ENCODE data around the gene CNFN.

Gene CNFN, protein sequence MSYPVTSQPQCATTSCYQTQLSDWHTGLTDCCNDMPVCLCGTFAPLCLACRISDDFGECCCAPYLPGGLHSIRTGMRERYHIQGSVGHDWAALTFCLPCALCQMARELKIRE

GRCh38 chr19:42389899-42390298 lies at the start of gene CNFN:
Gene CNFN, minus strand, starts transcription at chr19:42390297. Its CDS starts 1,260 bp downstream, at chr19:42389037.
- DNase-seq (ENCODE audit: low read depth), result no peak

- no peak for DNase-seq (ENCODE audit: low read depth)
These were observed 45.9 kb upstream of the CNFN start for GRCh38 chr19:42436006-42436405.

DNA sequence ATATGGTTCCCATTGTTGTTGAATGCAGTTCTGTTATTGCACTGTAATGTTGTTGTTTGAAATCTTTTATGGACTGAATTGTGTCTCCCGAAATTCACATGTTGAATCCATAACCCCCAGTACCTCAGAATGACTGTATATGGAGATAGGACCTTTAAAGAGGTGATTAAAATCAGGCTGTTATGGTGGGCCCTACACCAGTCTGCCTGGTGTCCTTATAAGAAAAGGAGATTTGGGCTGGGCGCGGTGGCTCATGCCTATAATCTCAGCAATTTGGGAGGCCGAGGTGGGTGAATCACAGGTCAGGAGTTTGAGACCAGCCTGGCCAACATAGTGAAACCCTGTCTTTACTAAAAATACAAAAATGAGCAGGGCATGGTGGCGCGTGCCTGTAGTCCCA lies 45.2 kb upstream of the CNFN start:
- DNase-seq (ENCODE audit: low read depth), result no peak

- peak; percentile 38 for DNase-seq (ENCODE audit: low read depth)
These were observed 43.6 kb upstream of the CNFN start for GRCh38 chr19:42433503-42434260.

GRCh38 chr19:42431486-42431885 lies 41.4 kb upstream of the CNFN start:
- no peak for DNase-seq (ENCODE audit: low read depth)

- no peak for DNase-seq (ENCODE audit: low read depth)
These were observed 38.6 kb upstream of the CNFN start for GRCh38 chr19:42428676-42429075.

DNA sequence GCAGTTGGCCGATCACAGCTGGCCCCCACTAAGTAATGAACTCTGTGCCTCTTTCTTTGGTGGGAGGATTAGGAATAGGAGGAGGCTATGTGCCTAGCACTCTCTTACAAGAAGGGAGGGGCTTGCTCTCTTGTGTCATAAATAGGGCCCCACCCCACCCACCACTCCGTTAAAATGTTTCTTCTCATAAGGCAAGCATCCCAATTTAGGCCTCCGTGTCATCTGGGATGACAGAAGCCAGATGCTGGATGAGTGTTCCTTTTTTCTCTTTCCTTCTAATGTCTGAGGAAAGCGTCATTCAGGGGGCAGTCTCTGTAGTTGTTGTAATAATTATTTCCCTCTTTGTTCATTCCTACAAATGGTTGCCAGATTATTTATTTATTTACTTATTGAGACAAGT lies 37.2 kb upstream of the CNFN start, which contains the start of gene LIPE:
LIPE (minus strand) TSS at position 76 of the 400 bp plus-strand sequence. CDS start 239 bp downstream, outside the sequence.
- DNase-seq (ENCODE audit: low read depth), result no peak

DNA sequence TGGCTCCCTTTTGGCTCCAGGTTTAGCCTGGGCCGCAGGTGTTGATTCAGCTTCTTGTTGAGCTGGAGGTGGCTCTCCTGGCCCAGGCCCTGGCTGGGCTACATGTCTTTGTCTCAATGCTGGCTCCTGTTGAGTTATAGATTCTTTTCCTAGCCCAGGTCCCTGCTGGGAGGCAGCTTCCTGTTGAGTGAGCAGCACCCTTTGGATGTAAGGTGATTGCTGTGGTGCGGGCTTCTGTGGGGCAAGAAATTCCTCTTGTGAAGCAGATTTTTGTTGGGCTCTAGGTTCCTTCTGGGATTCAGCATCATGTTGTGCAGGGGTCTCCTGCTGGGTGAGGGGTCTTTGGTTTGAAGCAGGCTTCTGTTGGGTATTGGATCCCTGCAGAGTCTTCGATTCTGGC lies 36.5 kb upstream of the CNFN start:
- DNase-seq (ENCODE audit: low read depth), result no peak

DNA sequence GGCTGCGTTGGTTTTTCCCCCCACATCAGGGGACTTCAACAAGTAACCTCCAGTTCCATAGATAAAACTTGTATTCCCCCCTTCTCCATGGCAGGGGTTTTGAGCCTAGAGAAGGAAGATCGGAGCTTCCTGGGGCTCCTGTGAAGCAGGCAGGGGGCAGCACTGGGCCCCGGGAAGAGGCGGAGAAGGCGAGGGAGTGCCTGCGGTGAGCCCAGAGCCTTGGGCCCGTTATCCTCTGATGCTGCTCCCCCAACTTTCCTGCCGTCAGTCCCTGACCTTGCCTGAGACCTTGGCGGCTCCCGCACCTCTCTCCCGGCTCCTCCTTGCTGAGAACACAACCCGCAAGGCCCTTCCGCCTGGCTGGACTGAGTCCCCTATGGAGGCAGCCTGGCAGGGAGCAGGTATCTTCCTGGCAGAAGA lies 34.6 kb upstream of the CNFN start:
- no peak for DNase-seq (ENCODE audit: low read depth)

DNA sequence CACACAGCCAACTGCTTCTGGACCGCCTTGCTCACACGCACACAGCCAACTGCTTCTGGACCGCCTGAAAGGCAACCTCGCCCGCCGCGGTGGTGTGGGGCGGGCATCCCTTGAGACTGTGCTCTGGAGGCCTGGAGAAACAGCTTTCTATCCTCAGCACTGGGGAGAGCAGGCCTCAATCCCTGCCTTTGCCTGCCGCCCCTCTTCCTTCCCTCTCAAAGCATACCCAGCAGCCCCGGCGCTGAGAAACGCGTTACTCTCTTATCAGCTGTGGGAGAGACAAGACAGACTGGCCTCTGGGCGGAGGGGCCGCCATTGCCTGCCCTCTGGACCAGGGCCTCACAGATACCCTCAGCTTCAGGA lies 34.2 kb upstream of the CNFN start:
- DNase-seq (ENCODE audit: low read depth), result no peak

GRCh38 chr19:42423462-42424344 lies 33.6 kb upstream of the CNFN start:
- peak; percentile 86 for DNase-seq (ENCODE audit: low read depth)

GRCh38 chr19:42422901-42423461 lies 32.9 kb upstream of the CNFN start:
- peak; percentile 34 for DNase-seq (ENCODE audit: low read depth)

DNA sequence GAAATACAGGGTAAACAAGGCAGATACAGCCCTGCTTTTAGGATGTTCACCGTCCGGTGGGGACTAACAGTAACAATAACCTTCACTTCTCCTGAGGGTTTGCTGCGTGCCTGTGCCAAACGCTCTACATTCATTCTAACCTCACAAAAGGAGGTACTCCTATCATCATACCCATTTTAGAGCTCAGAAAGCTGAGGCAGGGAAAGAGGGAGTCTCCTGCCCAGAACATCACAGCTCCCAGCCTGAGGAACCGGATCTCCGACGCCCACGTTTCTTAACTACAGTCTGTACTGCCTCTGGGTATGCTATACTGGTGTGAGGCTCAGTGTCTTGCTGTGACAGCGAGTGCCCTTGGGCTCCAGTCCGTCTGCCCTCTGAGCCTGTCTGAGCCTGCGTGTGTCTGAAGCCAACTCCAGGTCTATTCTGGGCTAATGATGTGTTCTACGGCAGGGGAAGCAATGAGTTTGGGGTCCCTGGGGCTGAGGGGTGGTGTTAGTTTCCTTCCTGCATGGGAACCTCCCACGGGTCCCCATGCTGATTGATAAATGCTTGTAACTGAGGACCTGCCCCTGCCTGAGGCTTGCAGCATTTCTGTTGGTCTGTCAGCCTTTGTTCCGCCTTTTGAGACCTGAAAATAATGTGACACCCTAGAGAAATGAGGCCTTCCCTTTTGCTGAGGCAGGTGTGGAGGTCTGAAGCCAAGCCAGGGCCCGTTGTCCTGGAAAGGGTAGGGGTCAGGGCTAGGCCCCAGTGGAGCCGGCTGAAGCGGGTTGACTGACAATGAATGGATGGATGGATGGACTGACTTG lies 32.2 kb upstream of the CNFN start:
- no peak for DNase-seq (ENCODE audit: low read depth)

DNA sequence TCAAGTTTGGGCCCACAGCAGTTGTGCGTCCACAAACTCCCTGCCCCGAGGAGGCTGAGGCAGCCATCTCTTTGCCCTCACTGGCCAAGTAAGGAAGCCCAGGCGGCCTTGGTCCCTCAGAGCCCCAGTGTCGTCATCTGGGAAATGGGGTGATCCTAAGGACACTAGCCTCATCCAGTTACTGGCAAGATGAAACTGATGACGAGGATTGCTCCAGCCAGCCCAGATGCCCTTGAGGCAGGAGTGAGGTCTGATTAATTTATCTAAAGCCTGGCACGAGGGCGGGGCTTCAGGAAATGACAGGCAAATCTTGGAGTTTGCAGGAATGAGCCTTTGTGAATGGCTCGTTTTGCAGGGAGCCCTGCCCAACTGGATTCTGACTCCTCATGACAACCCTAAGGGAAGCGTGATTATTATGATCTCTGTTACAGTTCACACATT lies 31.5 kb upstream of the CNFN start:
- DNase-seq (ENCODE audit: low read depth), result no peak

GRCh38 chr19:42421101-42421500 lies 31.0 kb upstream of the CNFN start:
- no peak for DNase-seq (ENCODE audit: low read depth)

- DNase-seq (ENCODE audit: low read depth), result peak; percentile 63
These were observed 30.0 kb upstream of the CNFN start for GRCh38 chr19:42420055-42420544.

DNA sequence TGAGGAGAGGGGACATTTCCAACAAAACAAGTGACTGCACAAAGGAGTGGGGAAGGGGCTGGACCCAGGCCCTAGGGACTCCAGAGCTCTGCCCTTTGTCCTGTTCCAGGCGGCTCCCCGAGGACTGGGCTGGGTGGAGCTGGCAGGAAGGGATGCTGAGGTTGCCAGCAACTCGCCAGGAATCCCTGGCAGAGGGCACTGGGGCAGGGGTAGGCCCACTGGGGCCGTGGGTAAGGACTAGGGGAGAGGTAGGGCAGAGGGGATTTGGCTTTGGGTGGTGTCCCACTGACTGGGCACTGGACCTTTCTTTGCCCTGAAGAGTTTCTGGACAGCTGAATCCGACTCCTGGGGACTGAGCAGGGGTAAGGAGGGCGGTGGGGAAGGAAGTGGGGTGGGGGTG lies 29.2 kb upstream of the CNFN start:
- no peak for DNase-seq (ENCODE audit: low read depth)

DNA sequence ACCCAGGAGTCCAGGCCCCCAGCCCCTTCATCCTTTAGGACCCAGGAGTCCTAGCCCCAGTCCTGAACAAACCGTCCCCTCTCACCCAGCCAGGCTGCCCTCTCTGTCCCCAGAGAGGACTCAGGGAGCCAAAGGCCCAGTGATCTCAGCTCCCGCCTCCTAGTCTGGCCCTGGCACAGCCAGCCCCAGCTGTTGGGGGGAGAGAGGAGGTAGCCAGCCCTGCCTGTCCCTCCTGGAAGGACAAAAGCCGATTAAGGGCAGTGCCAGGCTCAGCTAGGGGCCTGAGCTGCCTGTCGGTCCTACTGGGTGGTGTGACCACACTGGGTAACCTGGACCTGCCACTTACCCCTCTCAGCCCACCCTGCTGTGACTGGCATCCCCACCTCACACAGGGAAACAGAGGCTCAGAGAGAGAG lies 22.6 kb upstream of the CNFN start:
- no peak for DNase-seq (ENCODE audit: low read depth)

DNA sequence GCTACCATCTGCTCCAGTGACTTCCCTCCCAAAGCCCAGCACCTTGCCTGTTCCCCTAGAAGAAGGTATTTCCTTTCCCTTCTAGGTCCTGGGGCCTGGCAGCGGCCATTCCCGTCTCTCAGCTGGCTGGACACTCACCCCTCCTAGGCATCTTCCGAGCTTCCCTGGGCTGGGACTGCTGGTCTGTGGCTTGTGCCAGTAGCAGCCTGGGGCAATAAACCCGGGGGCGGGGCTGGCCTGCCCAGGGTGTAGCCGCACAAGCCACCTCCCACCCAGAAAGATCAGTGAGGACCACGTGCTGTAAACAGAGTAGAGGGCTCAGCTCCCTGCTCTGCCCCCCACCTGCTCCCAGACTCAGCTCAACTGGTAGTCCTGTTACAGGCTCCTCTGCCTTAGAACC lies 22.1 kb upstream of the CNFN start:
- no peak for DNase-seq (ENCODE audit: low read depth)

DNA sequence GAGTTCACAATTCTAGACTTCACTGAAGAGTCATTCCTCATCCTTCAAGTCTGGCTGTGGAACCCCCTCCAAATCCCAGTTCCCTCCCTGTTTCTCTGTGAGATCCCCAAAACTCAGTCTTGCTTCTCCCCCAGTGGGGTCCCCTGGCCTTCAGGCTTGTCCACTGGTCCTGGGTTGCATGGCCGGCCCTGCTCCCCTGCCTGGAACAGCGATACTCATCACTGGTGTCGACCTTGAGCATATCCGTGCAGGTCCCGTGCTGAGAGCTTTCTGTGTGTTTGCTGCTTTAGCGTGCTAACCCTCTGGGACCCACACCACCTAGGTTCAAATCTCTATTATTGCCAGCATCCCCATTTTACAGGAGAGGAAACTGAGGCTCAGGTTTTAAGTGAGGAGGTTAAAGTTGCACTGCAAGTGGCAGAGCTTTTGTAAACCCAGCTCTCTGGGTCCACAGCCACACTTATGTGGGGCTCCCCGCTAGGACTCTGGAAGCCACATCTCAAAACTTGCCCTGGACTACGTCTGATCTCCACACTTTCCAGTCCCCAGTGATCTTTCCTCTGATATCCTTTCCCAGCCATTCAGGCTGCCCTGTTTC lies 21.6 kb upstream of the CNFN start:
- no peak for DNase-seq (ENCODE audit: low read depth)

GRCh38 chr19:42410371-42410770 lies 20.3 kb upstream of the CNFN start:
- no peak for DNase-seq (ENCODE audit: low read depth)
